Right lobe of liver (tissue), 4 donors: Measurements from ENCODE around the gene LMX1B.

Experiments
- POLR2A ChIP-seq: fragments of 450-650 bp; IDR thresholded peaks from one replicate; pipeline ENCODE4 v1.6.1; 2017; ENCODE audit warnings: antibody characterized with exemption, mild to moderate bottlenecking
- TF ChIP-seq, protein P1 (sequence below), 4 donors: fragments of 200-600 bp in 3 of 4; fragments of 450-650 bp in 1 of 4; IDR thresholded peaks; one replicate each; pipeline versions ENCODE4 v1.5.1 to v1.8.0; 2016 to 2022; ENCODE audit warnings: antibody characterized with exemption in 4 of 4, mild to moderate bottlenecking in 2 of 4
- donor health status: DM: no; HTN: no; CAD: no.
- donor health status: DM: no; HTN: no; CAD: no.
- donor health status: DM: no; HTN: yes; CAD: no.

DNA sequence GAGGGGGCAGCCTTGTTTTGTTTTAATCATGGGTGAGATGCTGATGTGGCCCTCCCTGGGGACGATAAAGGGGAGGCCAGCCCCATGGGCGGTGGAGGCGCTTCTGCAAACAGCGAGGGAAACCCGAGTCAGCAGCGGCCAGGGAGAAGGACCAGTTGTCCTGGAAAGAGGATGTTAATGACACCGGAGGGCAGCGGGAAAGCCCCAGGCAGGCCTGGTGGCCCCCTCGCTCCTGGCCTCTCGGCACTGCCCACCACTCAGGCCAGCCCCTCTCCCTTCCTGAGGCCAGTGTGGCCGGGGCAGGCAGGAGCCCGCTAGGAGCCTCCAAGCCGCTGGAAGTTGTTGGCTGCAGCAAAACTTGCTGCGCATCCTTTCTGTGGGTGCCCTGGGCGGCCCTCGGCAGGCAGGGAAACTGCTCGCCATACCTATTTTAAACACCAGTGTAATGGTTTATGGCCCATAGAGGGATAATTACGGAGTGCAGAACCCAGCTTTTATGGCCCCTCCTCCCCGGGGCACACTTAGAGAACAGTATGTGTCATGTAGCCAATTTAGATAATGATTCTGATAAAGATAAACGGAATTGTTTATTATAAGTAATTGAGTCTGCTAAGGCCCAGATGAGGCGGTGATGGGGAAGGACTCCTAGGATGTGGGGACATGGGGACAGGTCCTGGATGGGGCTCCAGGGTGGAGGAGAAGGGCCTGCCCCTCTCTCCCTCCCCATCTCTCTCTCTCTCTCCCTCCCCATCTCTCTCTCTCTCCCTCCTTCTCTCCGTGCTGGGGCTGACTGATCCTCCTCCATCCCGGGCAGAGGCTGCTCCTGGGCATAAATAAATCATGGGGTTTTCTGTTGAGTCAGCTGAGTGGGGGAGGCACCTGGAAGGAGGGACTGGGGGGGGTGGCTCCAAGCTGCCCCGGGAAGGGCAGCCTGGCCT lies 36.9 kb downstream of the LMX1B start:
- TF ChIP-seq, protein P1, sequence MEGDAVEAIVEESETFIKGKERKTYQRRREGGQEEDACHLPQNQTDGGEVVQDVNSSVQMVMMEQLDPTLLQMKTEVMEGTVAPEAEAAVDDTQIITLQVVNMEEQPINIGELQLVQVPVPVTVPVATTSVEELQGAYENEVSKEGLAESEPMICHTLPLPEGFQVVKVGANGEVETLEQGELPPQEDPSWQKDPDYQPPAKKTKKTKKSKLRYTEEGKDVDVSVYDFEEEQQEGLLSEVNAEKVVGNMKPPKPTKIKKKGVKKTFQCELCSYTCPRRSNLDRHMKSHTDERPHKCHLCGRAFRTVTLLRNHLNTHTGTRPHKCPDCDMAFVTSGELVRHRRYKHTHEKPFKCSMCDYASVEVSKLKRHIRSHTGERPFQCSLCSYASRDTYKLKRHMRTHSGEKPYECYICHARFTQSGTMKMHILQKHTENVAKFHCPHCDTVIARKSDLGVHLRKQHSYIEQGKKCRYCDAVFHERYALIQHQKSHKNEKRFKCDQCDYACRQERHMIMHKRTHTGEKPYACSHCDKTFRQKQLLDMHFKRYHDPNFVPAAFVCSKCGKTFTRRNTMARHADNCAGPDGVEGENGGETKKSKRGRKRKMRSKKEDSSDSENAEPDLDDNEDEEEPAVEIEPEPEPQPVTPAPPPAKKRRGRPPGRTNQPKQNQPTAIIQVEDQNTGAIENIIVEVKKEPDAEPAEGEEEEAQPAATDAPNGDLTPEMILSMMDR (IDR thresholded peaks at IDR 0.05), result no peak
- TF ChIP-seq POLR2A, result no peak
